ENCODE results near the gene HOXD10. TPM values are rescaled to one million over a fixed set of nuclear protein-coding genes. Genes with fewer than 3 reads are reported as not detected.

The HOXD10 gene
- total RNA-seq, 1 donor from 2014 or later = not detected

GRCh38 chr2:176076796-176077195 is 39.8 kb upstream of the HOXD10 start:
- Histone ChIP-seq H3K4me3 (no peak overlapping the region), H3K9me3 (ENCODE audit: low read depth) (no peaks in the 10 kb centered on the region), H3K4me1 (no peaks in the 10 kb centered on the region), H3K9ac (no peak overlapping the region), H3K4me2 (no peak overlapping the region), H3F3A (ENCODE audit: low read depth) (peaks cover 17% of the 10 kb centered on the region), H2AFZ (replicated peaks) (no peak overlapping the region), H3K27me3 (peaks cover 100% of the 10 kb centered on the region), H3K79me2 (ENCODE audit: low read depth) (no peaks in the 10 kb centered on the region), H3K36me3 (no peaks in the 10 kb centered on the region), H3K27ac (no peak overlapping the region), H4K20me1 (ENCODE audit: low read depth) (peaks cover 70% of the 10 kb centered on the region)
- no peak overlapping the region for H3K4me3 Mint-ChIP-seq
- peaks cover 84% of the 10 kb centered on the region for H3K27me3 Mint-ChIP-seq (ENCODE audit: insufficient read depth, low read depth)
- DNase-seq (ENCODE audit: low spot score) = no peak
- H3K9me3 Mint-ChIP-seq = no peaks in the 10 kb centered on the region
- no peaks in the 10 kb centered on the region for H3K36me3 Mint-ChIP-seq
- TF ChIP-seq, protein P1, sequence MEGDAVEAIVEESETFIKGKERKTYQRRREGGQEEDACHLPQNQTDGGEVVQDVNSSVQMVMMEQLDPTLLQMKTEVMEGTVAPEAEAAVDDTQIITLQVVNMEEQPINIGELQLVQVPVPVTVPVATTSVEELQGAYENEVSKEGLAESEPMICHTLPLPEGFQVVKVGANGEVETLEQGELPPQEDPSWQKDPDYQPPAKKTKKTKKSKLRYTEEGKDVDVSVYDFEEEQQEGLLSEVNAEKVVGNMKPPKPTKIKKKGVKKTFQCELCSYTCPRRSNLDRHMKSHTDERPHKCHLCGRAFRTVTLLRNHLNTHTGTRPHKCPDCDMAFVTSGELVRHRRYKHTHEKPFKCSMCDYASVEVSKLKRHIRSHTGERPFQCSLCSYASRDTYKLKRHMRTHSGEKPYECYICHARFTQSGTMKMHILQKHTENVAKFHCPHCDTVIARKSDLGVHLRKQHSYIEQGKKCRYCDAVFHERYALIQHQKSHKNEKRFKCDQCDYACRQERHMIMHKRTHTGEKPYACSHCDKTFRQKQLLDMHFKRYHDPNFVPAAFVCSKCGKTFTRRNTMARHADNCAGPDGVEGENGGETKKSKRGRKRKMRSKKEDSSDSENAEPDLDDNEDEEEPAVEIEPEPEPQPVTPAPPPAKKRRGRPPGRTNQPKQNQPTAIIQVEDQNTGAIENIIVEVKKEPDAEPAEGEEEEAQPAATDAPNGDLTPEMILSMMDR (IDR thresholded peaks at IDR 0.05) = no peak
- no peak for TF ChIP-seq EZH2phosphoT487 (IDR thresholded peaks at IDR 0.05)
- TF ChIP-seq EZH2 (IDR thresholded peaks at IDR 0.05) = no peak
- peaks cover 11% of the 10 kb centered on the region for H3K4me1 Mint-ChIP-seq
- H3K27ac Mint-ChIP-seq = no peak overlapping the region

DNA sequence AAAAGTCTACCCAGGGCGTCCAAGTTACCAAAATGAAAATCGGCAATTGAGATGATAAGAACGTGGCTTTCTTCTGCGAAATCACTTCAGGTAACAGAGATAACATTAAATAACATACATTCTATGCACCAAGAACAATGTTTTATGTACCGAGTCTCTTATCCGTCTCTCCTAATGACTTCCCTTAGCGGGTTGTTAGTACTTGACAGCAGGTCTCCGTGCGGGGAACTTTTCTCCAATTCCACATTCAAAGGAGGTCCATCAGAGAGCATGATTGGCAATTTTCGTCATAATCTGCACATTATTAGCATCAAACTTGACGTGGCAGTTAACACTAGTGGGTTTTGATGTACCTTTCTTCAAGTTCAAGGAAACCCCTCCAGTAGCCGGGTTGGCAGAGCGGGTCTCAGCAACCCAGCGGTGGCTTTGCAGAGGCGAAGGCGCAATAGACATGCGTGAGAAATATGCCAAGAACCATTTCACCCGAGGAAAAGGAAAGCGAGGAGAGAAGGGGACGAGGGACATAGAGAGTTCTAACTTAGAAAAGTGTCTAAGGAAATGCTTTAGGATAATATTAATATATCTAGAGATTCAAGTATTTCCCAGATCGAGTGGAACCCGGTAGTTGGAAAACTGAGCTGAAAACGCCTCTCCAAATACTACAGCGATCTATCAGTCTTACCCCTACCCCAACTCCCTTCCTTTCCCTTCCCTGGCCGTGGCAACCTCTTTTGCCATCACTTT is 37.9 kb upstream of the HOXD10 start:
- peaks cover 17% of the 10 kb centered on the region for H3K4me1 Mint-ChIP-seq
- Histone ChIP-seq H3K9ac (no peak overlapping the region), H3F3A (ENCODE audit: low read depth) (peaks cover 23% of the 10 kb centered on the region), H3K27ac (no peak overlapping the region), H2AFZ (replicated peaks) (no peak overlapping the region), H3K4me1 (peaks cover 7% of the 10 kb centered on the region), H3K4me2 (peak overlapping the region; percentile 61), H3K79me2 (ENCODE audit: low read depth) (no peaks in the 10 kb centered on the region), H3K27me3 (peaks cover 100% of the 10 kb centered on the region), H3K4me3 (peak overlapping the region; percentile 40), H4K20me1 (ENCODE audit: low read depth) (peaks cover 78% of the 10 kb centered on the region), H3K36me3 (no peaks in the 10 kb centered on the region), H3K9me3 (ENCODE audit: low read depth) (no peaks in the 10 kb centered on the region)
- TF ChIP-seq EZH2phosphoT487 (IDR thresholded peaks at IDR 0.05) = peak; percentile 21
- TF ChIP-seq, protein P1 (IDR thresholded peaks at IDR 0.05) = no peak
- peak; percentile 90 for TF ChIP-seq EZH2 (IDR thresholded peaks at IDR 0.05)
- H3K36me3 Mint-ChIP-seq = no peaks in the 10 kb centered on the region
- no peak for DNase-seq (ENCODE audit: low spot score)
- no peaks in the 10 kb centered on the region for H3K9me3 Mint-ChIP-seq
- H3K4me3 Mint-ChIP-seq = peak overlapping the region; percentile 62
- peaks cover 82% of the 10 kb centered on the region for H3K27me3 Mint-ChIP-seq (ENCODE audit: insufficient read depth, low read depth)
- no peak overlapping the region for H3K27ac Mint-ChIP-seq

DNA sequence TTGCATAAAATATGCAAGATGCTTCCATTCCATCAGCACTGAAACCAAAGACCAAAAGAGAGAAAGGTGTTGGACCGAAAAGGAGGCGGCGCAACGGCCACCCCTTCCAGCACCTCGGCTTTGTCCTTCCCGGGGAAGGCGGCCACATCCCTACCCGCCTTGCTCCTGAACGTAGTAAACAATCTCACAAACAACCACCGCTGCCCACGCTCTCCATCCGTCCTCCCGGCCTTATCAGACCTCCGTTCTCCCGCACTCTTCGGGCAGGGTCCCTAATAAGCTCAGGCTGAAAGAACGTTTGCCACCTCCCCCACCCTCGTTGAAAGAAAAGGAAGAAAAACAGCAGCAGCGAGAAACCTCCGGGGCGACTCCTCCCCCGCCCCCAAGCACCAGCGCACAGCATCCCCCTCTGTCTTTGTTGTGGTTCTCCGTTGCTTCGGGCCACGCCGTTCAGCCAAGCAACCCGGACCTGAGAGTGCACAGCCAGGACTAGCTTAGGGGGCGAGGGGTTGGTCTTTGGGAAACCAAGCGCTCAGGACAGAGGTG is 37.2 kb upstream of the HOXD10 start:
- Histone ChIP-seq H3F3A (ENCODE audit: low read depth) (peaks cover 23% of the 10 kb centered on the region), H3K9me3 (ENCODE audit: low read depth) (no peaks in the 10 kb centered on the region), H3K27ac (no peak overlapping the region), H2AFZ (replicated peaks) (peak overlapping the region; percentile 53), H3K9ac (no peak overlapping the region), H3K36me3 (no peaks in the 10 kb centered on the region), H3K4me1 (peaks cover 7% of the 10 kb centered on the region), H3K4me2 (peak overlapping the region; percentile 61), H3K4me3 (peak overlapping the region; percentile 40), H3K27me3 (peaks cover 100% of the 10 kb centered on the region), H4K20me1 (ENCODE audit: low read depth) (peaks cover 76% of the 10 kb centered on the region), H3K79me2 (ENCODE audit: low read depth) (no peaks in the 10 kb centered on the region)
- Mint-ChIP-seq H3K36me3 (no peaks in the 10 kb centered on the region), H3K27me3 (ENCODE audit: insufficient read depth, low read depth) (peaks cover 82% of the 10 kb centered on the region), H3K27ac (no peak overlapping the region), H3K9me3 (no peaks in the 10 kb centered on the region), H3K4me3 (peak overlapping the region; percentile 62), H3K4me1 (peaks cover 17% of the 10 kb centered on the region)
- peak; percentile 62 for DNase-seq (ENCODE audit: low spot score)
- TF ChIP-seq, protein P1 (IDR thresholded peaks at IDR 0.05) = no peak
- TF ChIP-seq EZH2phosphoT487 (IDR thresholded peaks at IDR 0.05) = peak; percentile 92
- peak; percentile 95 for TF ChIP-seq EZH2 (IDR thresholded peaks at IDR 0.05)
